CD4-positive, alpha-beta T cell treated with Interferon gamma for 1 hour (primary cell): Measurements from ENCODE around the gene FOXP1.

Source experiments
- DNase-seq: peaks from one replicate; pipeline ENCODE4 v3.0.0-alpha.2; 2020

FOXP1 gene

GRCh38 chr3:71478568-71478967 is 105.0 kb downstream of the FOXP1 start:
- peak; percentile 63 for DNase-seq

- no peak for DNase-seq
These were observed 106.6 kb downstream of the FOXP1 start for GRCh38 chr3:71476950-71477349.

- DNase-seq = no peak
These were observed 114.4 kb downstream of the FOXP1 start for GRCh38 chr3:71469138-71469435.

GRCh38 chr3:71468311-71469137 is 115.0 kb downstream of the FOXP1 start:
- no peak for DNase-seq

- no peak for DNase-seq
These were observed 117.0 kb downstream of the FOXP1 start for GRCh38 chr3:71466483-71466882.

GRCh38 chr3:71465371-71466036 is 118.0 kb downstream of the FOXP1 start:
- no peak for DNase-seq

- DNase-seq = no peak
These were observed 118.9 kb downstream of the FOXP1 start for GRCh38 chr3:71464613-71465012.

GRCh38 chr3:71463617-71464016 is 119.9 kb downstream of the FOXP1 start:
- no peak for DNase-seq

GRCh38 chr3:71462586-71462985 is 120.9 kb downstream of the FOXP1 start:
- DNase-seq = no peak

- DNase-seq = no peak
These were observed 121.6 kb downstream of the FOXP1 start for GRCh38 chr3:71461749-71462483.

GRCh38 chr3:71461114-71461513 is 122.4 kb downstream of the FOXP1 start:
- DNase-seq = no peak

GRCh38 chr3:71458895-71459294 is 124.6 kb downstream of the FOXP1 start:
- no peak for DNase-seq

- DNase-seq = no peak
These were observed 126.7 kb downstream of the FOXP1 start for GRCh38 chr3:71456826-71457225.

- no peak for DNase-seq
These were observed 127.4 kb downstream of the FOXP1 start for GRCh38 chr3:71456156-71456555.

- peak; percentile 31 for DNase-seq
These were observed 128.8 kb downstream of the FOXP1 start for GRCh38 chr3:71454512-71455403.

GRCh38 chr3:71453822-71454511 is 129.6 kb downstream of the FOXP1 start:
- no peak for DNase-seq

GRCh38 chr3:71453319-71453718 is 130.2 kb downstream of the FOXP1 start:
- DNase-seq = no peak

- no peak for DNase-seq
These were observed 131.7 kb downstream of the FOXP1 start for GRCh38 chr3:71451812-71452211.

GRCh38 chr3:71451060-71451459 is 132.5 kb downstream of the FOXP1 start:
- DNase-seq = no peak

- DNase-seq = no peak
These were observed 133.4 kb downstream of the FOXP1 start for GRCh38 chr3:71450162-71450561.

GRCh38 chr3:71447803-71448202 is 135.7 kb downstream of the FOXP1 start:
- DNase-seq = no peak

- no peak for DNase-seq
These were observed 136.3 kb downstream of the FOXP1 start for GRCh38 chr3:71447197-71447596.
